Lung (tissue), 12 donors: ENCODE results near the gene FBXO17. TPM values are rescaled to one million over a fixed set of nuclear protein-coding genes. Genes with fewer than 3 reads are reported as not detected.

Experiments
- ATAC-seq: fragments of 200-7000 bp; cut with Tn5 transposase; one replicate; pipeline ENCODE4 v1.9.1; 2020; ENCODE audit warnings: moderate number of reproducible peaks; ENCODE audit not compliant: insufficient read depth, low FRiP score
- DNase-seq, 3 donors: peaks; one replicate each; pipeline ENCODE4 v3.0.0-alpha.2; 2013 to 2017
- H3K27ac ChIP-seq, 2 donors: one replicate each; pipeline ENCODE4 v1.5.1; 2013; ENCODE audit warnings: mild to moderate bottlenecking in 2 of 2, moderate library complexity in 2 of 2, control low read depth in 1 of 2, inconsistent platforms in 1 of 2, low read depth in 1 of 2, low read length in 1 of 2
- H3K27me3 ChIP-seq, 3 donors: one replicate each; pipeline ENCODE4 v1.5.1; 2013; ENCODE audit warnings: low read length in 2 of 3; ENCODE audit not compliant: control insufficient read depth in 3 of 3, insufficient read depth in 3 of 3
- H3K36me3 ChIP-seq, 4 donors: one replicate each; pipeline ENCODE4 v1.5.1; 2013; ENCODE audit warnings: low read length in 4 of 4, mild to moderate bottlenecking in 1 of 4, moderate library complexity in 1 of 4; ENCODE audit not compliant: control insufficient read depth in 4 of 4, insufficient read depth in 4 of 4
- H3K4me1 ChIP-seq, 5 donors: one replicate each; pipeline ENCODE4 v1.5.1; 2013; ENCODE audit warnings: low read length in 5 of 5, mild to moderate bottlenecking in 2 of 5, moderate library complexity in 1 of 5; ENCODE audit not compliant: control insufficient read depth in 5 of 5, insufficient read depth in 5 of 5
- H3K4me3 ChIP-seq: one replicate; pipeline ENCODE4 v1.5.1; 2013; ENCODE audit warnings: mild to moderate bottlenecking, control low read depth, moderate library complexity
- H3K9ac ChIP-seq, 2 donors: one replicate each; pipeline ENCODE4 v1.5.1; 2013; ENCODE audit warnings: low read length in 2 of 2, control low read depth in 1 of 2; ENCODE audit not compliant: insufficient read depth in 1 of 2
- H3K9me3 ChIP-seq, 4 donors: one replicate each; pipeline ENCODE4 v1.5.1; 2013; ENCODE audit warnings: low read length in 3 of 4, mild to moderate bottlenecking in 1 of 4, moderate library complexity in 1 of 4; ENCODE audit not compliant: control insufficient read depth in 4 of 4, insufficient read depth in 3 of 4
- WGBS, 2 donors: extraction: QIAGEN DNeasy Blood & Tissue Kit; methylation state at CpG; one replicate each; pipeline ENCODE4 v1.1.7; 2013; 5-methylcytosine and 5-hydroxymethylcytosine counted together
- polyA plus RNA-seq, 2 donors: library from polyadenylated mRNA; stranded (reverse); fragments of 200-250 nt; gene quantifications; one replicate each; pipeline ENCODE4 v1.2.1, GENCODE V29; 2013
- total RNA-seq, 2 donors: library from RNA; depleted of rRNA in 1 of 2; stranded (reverse); fragments of >200 nt in 1 of 2; gene quantifications; one replicate each; pipeline ENCODE4 v1.2.1, GENCODE V29; 2014 to 2021
- TF ChIP-seq, protein P1 (sequence below): IDR thresholded peaks from 2 replicates; pipeline ENCODE4 v1.5.1; 2012; ENCODE audit warnings: mild to moderate bottlenecking; ENCODE audit errors: control extremely low read depth, extremely low read depth
- donor health status: control.
- donor health status: control.
- donor health status: Bipolar disorder and iron deficiency.
- donor health status: healthy.
- donor health status: DM: yes; HTN: yes; CAD: no.

Gene FBXO17
- total and polyA plus RNA-seq, 4 donors: 5.1 to 18.8 (median 8.9) TPM

- peak in 1 of 3 donors; percentile 53 for DNase-seq
- WGBS, 2 donors: 11 to 24% methylated on average over 3 of the region's 3 CpGs
- no peak for ATAC-seq
- Histone ChIP-seq H3K27ac (no peak overlapping the region), H3K27me3 (no peaks in the 10 kb centered on the region), H3K9me3 (peaks cover 0 to 2% (median 0%) of the 10 kb centered on the region in 4 donors), H3K4me1 (peaks cover 0 to 18% (median 9%) of the 10 kb centered on the region in 5 donors), H3K9ac (peak overlapping the region in 1 of 2 donors; percentile 97), H3K36me3 (peaks cover 0 to 14% (median 1%) of the 10 kb centered on the region in 4 donors), H3K4me3 (no peak overlapping the region)
- TF ChIP-seq, protein P1, sequence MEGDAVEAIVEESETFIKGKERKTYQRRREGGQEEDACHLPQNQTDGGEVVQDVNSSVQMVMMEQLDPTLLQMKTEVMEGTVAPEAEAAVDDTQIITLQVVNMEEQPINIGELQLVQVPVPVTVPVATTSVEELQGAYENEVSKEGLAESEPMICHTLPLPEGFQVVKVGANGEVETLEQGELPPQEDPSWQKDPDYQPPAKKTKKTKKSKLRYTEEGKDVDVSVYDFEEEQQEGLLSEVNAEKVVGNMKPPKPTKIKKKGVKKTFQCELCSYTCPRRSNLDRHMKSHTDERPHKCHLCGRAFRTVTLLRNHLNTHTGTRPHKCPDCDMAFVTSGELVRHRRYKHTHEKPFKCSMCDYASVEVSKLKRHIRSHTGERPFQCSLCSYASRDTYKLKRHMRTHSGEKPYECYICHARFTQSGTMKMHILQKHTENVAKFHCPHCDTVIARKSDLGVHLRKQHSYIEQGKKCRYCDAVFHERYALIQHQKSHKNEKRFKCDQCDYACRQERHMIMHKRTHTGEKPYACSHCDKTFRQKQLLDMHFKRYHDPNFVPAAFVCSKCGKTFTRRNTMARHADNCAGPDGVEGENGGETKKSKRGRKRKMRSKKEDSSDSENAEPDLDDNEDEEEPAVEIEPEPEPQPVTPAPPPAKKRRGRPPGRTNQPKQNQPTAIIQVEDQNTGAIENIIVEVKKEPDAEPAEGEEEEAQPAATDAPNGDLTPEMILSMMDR: no peak
Measured at GRCh38 chr19:38900743-38901190, 74.8 kb downstream of the FBXO17 start.

DNA sequence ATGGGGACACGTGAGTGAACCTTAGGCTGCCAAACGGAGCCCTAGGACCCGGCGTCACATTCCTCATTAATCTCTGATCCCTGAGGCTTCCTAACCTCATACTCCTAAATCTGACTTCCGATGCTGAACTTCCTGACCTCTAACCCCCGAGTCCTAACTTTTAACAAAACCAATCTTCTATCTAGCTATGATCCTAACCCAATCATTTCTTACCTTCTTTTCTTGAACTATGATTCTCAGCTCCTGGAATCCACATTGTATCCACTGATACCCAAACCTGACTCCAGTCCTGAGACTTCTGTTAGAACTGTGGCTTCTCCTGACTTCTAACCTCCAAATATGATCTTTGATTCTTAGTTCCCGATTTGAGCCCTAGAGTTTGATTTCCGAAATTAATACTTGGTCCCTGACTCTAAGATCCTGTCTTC, 75.3 kb downstream of the FBXO17 start:
- Histone ChIP-seq H3K4me3 (peak overlapping the region; percentile 93), H3K27me3 (no peaks in the 10 kb centered on the region), H3K9ac (peak overlapping the region; percentile 14 to 97), H3K4me1 (peaks cover 0 to 18% (median 9%) of the 10 kb centered on the region in 5 donors), H3K36me3 (peaks cover 0 to 8% (median 0%) of the 10 kb centered on the region in 4 donors), H3K27ac (peak overlapping the region; percentile 95 to 97), H3K9me3 (peaks cover 0 to 2% (median 0%) of the 10 kb centered on the region in 4 donors)
- WGBS, 2 donors: 2 to 3% methylated on average over 8 of the region's 8 CpGs
- DNase-seq (no peak), ATAC-seq (no peak)
- TF ChIP-seq, protein P1: no peak

DNA sequence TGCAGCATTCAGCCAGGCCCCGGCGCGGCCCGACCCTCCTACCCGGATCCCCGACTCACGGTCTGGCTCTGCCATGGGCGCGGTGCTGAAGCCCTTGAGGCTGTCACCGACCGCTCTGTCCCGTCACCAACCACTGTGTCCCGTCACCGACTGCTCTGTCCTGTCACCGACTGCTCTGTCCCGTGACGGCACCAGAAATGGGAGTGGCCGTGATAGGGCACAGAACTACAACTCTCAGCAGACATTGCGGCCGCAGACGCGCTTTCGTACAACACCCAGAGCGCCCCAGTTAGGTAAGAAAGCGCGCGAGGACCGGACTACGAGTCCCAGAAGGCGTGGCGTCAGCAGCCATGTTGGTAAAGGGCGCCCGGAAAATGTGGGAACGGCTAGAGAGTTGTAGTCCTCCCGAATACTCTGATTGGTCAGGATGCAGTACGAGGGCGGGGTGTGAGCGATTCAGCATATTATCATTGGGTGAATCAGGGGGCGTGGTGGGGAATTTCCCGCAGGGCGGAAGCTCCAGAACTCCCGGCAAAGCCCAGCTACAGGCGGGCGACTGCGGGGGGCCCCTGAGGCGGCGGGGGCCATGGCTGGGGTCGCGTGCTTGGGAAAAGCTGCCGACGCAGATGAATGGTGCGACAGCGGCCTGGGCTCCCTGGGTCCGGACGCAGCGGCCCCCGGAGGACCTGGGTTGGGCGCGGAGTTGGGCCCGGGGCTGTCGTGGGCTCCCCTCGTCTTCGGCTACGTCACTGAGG, 75.9 kb downstream of the FBXO17 start, which contains the start of the genes NFKBIB and SIRT2:
Gene NFKBIB (plus strand): TSS at position 523 of the 755 bp plus-strand sequence. CDS start 64 bp downstream, at position 587.
Gene SIRT2 (minus strand): TSS at position 172 of the 755 bp plus-strand sequence. CDS start 97 bp downstream, at position 75.
- peaks cover 0 to 18% (median 9%) of the 10 kb centered on the region in 5 donors for H3K4me1 ChIP-seq
- DNase-seq: peak; percentile 100
- H3K36me3 ChIP-seq: peaks cover 0 to 5% (median 0%) of the 10 kb centered on the region in 4 donors
- H3K27me3 ChIP-seq: no peaks in the 10 kb centered on the region
- H3K9ac ChIP-seq: peak within 1 kb of the TSS; percentile 84 to 97
- peak; percentile 97 for ATAC-seq
- peak within 1 kb of the TSS; percentile 93 for H3K4me3 ChIP-seq
- H3K27ac ChIP-seq: peak within 1 kb of the TSS; percentile 95 to 97
- H3K9me3 ChIP-seq: peaks cover 0 to 2% (median 0%) of the 10 kb centered on the region in 4 donors
- WGBS, 2 donors: 0% methylated on average over 61 to 64 of the region's 64 CpGs
- TF ChIP-seq, protein P1: no peak
